Measurements from ENCODE around the gene AIG1.

AIG1 gene

GRCh38 chr6:143385636-143386035 lies 324.9 kb downstream of the AIG1 start:
- DNase-seq = no peak

- DNase-seq = no peak
Measured at GRCh38 chr6:143390278-143390677, 329.6 kb downstream of the AIG1 start.

All from fibroblast of skin of right biceps (primary cell).